Calu3 (cell line): ENCODE measurements around the gene PMVK. TPM values are rescaled to one million over a fixed set of nuclear protein-coding genes. Genes with fewer than 3 reads are reported as not detected.
A peak's percentile ranks its signal among the peaks of the same experiment; 100 is the strongest.

Experiments
- BruUV-seq: library from RNA; stranded (reverse); fragments of 400-500 nt; replicated peaks from 2 replicates; lab custom pipeline; 2021; lab: Mats Ljungman, UMichigan
- CTCF ChIA-PET: fragments of 300-600 bp; sonication (Branson Sonifier 250); formaldehyde crosslinking; loops from one replicate; lab custom pipeline; 2022; ENCODE audit warnings: antibody characterized with exemption; lab: Charles Lee
- DNase-seq: peaks from one replicate; pipeline ENCODE4 v3.0.0; 2022
- H3K27ac Mint-ChIP-seq: one replicate; pipeline ENCODE4 v1.8.0; 2022; ENCODE audit warnings: mixed read lengths; ENCODE audit not compliant: unreplicated experiment
- H3K27me3 Mint-ChIP-seq: one replicate; pipeline ENCODE4 v1.8.0; 2022; ENCODE audit warnings: mixed read lengths; ENCODE audit not compliant: unreplicated experiment
- H3K36me3 Mint-ChIP-seq: one replicate; pipeline ENCODE4 v1.8.0; 2022; ENCODE audit warnings: mild to moderate bottlenecking, moderate library complexity, mixed read lengths; ENCODE audit not compliant: insufficient read depth, unreplicated experiment
- H3K4me1 Mint-ChIP-seq: one replicate; pipeline ENCODE4 v1.8.0; 2022; ENCODE audit warnings: mild to moderate bottlenecking, low read depth, mixed read lengths; ENCODE audit not compliant: unreplicated experiment
- H3K4me3 Mint-ChIP-seq: one replicate; pipeline ENCODE4 v1.8.0; 2022; ENCODE audit warnings: mild to moderate bottlenecking, low read depth, moderate library complexity, mixed read lengths; ENCODE audit not compliant: unreplicated experiment
- H3K9me3 Mint-ChIP-seq: one replicate; pipeline ENCODE4 v1.8.0; 2022; ENCODE audit warnings: low read depth, mixed read lengths; ENCODE audit not compliant: unreplicated experiment
- intact Hi-C: fragments of 100-400 bp; cut with micrococcal nuclease; formaldehyde crosslinking; loops from one replicate; pipeline ENCODE4 v1.10.0; 2022; ENCODE audit not compliant: unreplicated experiment
- total RNA-seq: library from RNA; stranded (reverse); gene quantifications from 2 replicates; pipeline ENCODE4 v1.2.3, GENCODE V29; 2022
- TF ChIP-seq, protein P1 (sequence below): fragments of 200-600 bp; IDR thresholded peaks from one replicate; pipeline ENCODE4 v1.8.0; 2022; ENCODE audit warnings: antibody characterized with exemption; ENCODE audit not compliant: unreplicated experiment

PMVK gene
- total RNA-seq, 1 experiment from 2014 or later, result 47.3 TPM

GRCh38 chr1:154974808-154975408 lies 38.4 kb upstream of the PMVK start:
- no peaks in the 10 kb centered on the region for H3K27me3 Mint-ChIP-seq
- peak; percentile 96 for DNase-seq
- TF ChIP-seq, protein P1, sequence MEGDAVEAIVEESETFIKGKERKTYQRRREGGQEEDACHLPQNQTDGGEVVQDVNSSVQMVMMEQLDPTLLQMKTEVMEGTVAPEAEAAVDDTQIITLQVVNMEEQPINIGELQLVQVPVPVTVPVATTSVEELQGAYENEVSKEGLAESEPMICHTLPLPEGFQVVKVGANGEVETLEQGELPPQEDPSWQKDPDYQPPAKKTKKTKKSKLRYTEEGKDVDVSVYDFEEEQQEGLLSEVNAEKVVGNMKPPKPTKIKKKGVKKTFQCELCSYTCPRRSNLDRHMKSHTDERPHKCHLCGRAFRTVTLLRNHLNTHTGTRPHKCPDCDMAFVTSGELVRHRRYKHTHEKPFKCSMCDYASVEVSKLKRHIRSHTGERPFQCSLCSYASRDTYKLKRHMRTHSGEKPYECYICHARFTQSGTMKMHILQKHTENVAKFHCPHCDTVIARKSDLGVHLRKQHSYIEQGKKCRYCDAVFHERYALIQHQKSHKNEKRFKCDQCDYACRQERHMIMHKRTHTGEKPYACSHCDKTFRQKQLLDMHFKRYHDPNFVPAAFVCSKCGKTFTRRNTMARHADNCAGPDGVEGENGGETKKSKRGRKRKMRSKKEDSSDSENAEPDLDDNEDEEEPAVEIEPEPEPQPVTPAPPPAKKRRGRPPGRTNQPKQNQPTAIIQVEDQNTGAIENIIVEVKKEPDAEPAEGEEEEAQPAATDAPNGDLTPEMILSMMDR, result no peak
- no TSS peak for BruUV-seq
- H3K4me3 Mint-ChIP-seq, result no peak overlapping the region
- intact Hi-C loops, result loop anchor here (1.0 to 5.0 kb wide), 2 partner anchors 26 to 87 kb away; partner anchors contain the start of gene EFNA4
- H3K27ac Mint-ChIP-seq, result no peak overlapping the region
- H3K9me3 Mint-ChIP-seq, result no peaks in the 10 kb centered on the region
- CTCF ChIA-PET, result interaction anchor here (0.9 to 1.0 kb wide), 3 partner anchors 10 to 110 kb away, joined by 3 to 5 read pairs (median 3); no protein-coding TSS in a partner anchor
- peaks cover 27% of the 10 kb centered on the region for H3K4me1 Mint-ChIP-seq
- peaks cover 14% of the 10 kb centered on the region for H3K36me3 Mint-ChIP-seq

DNA sequence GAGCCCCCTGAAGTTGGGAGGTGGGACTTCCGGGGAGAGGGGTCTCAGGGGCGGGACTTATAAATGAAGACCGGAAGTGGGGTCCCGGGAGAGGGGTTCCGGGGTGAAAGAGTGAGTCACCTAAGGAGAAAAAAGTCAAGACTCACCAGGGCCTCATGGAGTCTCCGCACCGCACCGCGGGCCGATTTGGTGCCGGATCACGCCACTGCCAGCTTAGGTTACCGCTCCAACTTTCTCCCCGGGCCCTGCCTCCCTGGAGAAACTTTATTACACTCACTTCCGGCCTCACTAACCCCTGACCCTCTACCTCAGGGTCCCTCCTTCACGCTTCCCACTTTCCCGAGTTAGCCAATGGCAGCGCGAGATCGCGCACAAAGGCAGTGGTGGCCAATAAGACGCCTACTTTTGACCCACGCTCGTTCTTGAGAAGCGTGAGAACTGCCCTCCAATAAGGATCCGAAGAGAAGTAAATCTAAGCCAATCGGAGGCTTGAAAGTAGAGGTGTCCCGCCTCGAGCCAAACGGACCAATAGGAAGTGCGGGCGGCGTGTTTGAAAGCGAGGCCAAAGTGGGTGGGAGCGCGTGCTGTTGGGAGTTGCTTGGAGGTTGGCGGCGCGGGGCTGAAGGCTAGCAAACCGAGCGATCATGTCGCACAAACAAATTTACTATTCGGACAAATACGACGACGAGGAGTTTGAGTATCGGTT lies 37.7 kb upstream of the PMVK start, which contains the start of gene CKS1B:
Gene CKS1B (plus strand): TSS at position 580 of the 706 bp plus-strand sequence. CDS start 65 bp downstream, at position 645.
- Mint-ChIP-seq H3K4me1 (peaks cover 33% of the 10 kb centered on the region), H3K27ac (no peak within 1 kb of the TSS), H3K4me3 (no peak within 1 kb of the TSS), H3K36me3 (peaks cover 12% of the 10 kb centered on the region), H3K27me3 (no peaks in the 10 kb centered on the region), H3K9me3 (no peaks in the 10 kb centered on the region)
- CTCF ChIA-PET, result interaction anchor here (0.6 to 1.1 kb wide), 18 partner anchors 9 to 193 kb away, joined by 3 to 14 read pairs (median 4); partner anchors contain the start of genes FLAD1, PBXIP1 and ZBTB7B
- TF ChIP-seq, protein P1, result no peak
- DNase-seq, result peak; percentile 96
- intact Hi-C loops, result loop anchor here (1.0 to 5.0 kb wide), 2 partner anchors 27 to 88 kb away; partner anchors contain the start of gene EFNA4
- no TSS peak for BruUV-seq

DNA sequence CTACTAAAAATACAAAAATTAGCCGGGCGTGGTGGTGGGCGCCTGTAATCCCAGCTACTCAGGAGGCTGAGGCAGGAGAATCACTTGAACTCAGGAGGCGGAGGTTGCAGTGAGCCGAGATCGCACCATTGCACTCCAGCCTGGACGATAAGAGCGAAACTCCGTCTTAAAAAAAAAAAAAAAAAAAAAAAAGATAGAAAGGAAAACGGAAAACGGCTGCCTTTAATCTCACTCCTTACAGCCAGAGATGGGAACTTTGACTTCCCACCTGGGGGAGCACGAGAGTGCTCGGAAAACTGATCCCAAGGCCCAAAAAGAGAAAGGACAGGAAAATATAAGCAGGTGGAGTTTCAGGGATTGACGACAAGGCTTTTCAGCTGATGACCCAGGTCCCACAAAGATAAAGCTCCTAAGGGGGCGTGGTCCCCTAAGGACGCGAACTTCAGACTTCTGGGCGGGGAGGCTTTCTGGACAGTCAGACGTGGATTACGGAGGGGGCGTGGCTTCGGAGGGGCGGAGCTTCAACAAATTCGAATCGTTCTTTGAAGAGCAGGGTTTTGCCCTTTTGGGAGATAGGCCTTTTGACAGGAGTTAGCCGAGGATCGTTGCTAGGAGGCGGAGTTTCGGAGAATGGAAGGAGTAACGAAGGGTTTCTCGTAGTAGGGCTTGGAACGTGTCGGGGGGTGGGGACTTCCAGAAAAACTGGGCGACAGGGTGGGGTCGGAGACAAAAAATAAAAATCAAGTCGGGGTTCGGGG lies 37.0 kb upstream of the PMVK start:
- peaks cover 36% of the 10 kb centered on the region for H3K4me1 Mint-ChIP-seq
- intact Hi-C loops, result loop anchor here (1.0 to 5.0 kb wide), 2 partner anchors 28 to 89 kb away; partner anchors contain the start of gene EFNA4
- CTCF ChIA-PET, result interaction anchor here (0.6 to 1.1 kb wide), 17 partner anchors 10 to 194 kb away, joined by 3 to 14 read pairs (median 4); partner anchors contain the start of genes FLAD1, PBXIP1 and ZBTB7B
- peak; percentile 99 for DNase-seq
- no peak overlapping the region for H3K4me3 Mint-ChIP-seq
- TF ChIP-seq, protein P1, result no peak
- H3K27me3 Mint-ChIP-seq, result no peaks in the 10 kb centered on the region
- H3K9me3 Mint-ChIP-seq, result no peaks in the 10 kb centered on the region
- H3K27ac Mint-ChIP-seq, result no peak overlapping the region
- peaks cover 11% of the 10 kb centered on the region for H3K36me3 Mint-ChIP-seq
- BruUV-seq, result no TSS peak
